ENCODE measurements around the gene IFIT3. TPM values are rescaled to one million over a fixed set of nuclear protein-coding genes. Genes with fewer than 3 reads are reported as not detected.

IFIT3 gene
- polyA plus RNA-seq, 2 of the 4 experiments (the other 2 are of a cell fraction): 1.5 to 2.1 TPM

DNA sequence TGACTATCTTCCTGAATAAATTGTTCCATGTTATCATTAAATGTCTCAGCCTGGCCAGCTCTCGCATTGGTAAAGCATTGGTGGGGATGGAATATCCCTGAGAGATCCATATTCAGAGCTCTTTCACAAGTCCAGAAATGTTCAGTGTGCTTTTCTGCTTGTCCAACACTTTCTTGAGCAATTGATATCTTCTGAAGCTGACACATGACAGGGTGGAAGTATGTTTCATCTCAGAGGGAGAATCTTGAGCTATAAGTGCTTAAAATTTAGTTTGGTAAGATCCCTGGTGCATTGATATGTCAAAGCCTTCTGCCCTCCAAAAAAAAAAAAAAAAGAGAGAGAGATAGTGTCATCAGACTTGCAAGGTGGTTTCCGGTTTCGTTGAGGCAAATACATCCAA lies 7.4 kb downstream of the IFIT3 start:
- DNase-seq (ENCODE audit: low read depth in 1 of 2, low spot score in 1 of 2) (no peak), ATAC-seq (no peak), FAIRE-seq (no peak)
- H3K4me2 ChIP-seq: no peak overlapping the region
- no peak overlapping the region for H3K27ac ChIP-seq
- 93% methylated on average over 3 of the region's 3 CpGs for WGBS (ENCODE audit: missing lambda C conversion rate)
- H3K9me3 ChIP-seq: no peaks in the 10 kb centered on the region
- H3K4me3 ChIP-seq: no peak overlapping the region
- ChIA-PET POLR2A (no interaction called here), CTCF (interaction anchor here (0.7 kb wide), 1 partner anchor 229 kb away, joined by 3 read pairs; no protein-coding TSS in a partner anchor)
- no peak for TF ChIP-seq MAZ (IDR thresholded peaks at IDR 0.05; ENCODE audit: borderline replicate concordance, low read depth, low read length)
- no peak for TF ChIP-seq KDM1A (IDR thresholded peaks at IDR 0.05; ENCODE audit: low read depth)
- TF ChIP-seq HOXB13 (CRISPR knock-in tag; IDR thresholded peaks at IDR 0.05; ENCODE audit: low read depth): no peak
- TF ChIP-seq, protein P1, sequence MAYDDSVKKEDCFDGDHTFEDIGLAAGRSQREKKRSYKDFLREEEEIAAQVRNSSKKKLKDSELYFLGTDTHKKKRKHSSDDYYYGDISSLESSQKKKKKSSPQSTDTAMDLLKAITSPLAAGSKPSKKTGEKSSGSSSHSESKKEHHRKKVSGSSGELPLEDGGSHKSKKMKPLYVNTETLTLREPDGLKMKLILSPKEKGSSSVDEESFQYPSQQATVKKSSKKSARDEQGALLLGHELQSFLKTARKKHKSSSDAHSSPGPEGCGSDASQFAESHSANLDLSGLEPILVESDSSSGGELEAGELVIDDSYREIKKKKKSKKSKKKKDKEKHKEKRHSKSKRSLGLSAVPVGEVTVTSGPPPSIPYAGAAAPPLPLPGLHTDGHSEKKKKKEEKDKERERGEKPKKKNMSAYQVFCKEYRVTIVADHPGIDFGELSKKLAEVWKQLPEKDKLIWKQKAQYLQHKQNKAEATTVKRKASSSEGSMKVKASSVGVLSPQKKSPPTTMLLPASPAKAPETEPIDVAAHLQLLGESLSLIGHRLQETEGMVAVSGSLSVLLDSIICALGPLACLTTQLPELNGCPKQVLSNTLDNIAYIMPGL (CRISPR knock-in tag; IDR thresholded peaks at IDR 0.05; ENCODE audit: borderline replicate concordance): no peak
- TF ChIP-seq RARB (CRISPR knock-in tag; IDR thresholded peaks at IDR 0.05): no peak
- TF ChIP-seq, protein P2, sequence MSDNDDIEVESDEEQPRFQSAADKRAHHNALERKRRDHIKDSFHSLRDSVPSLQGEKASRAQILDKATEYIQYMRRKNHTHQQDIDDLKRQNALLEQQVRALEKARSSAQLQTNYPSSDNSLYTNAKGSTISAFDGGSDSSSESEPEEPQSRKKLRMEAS (IDR thresholded peaks at IDR 0.05): no peak
- TF ChIP-seq, protein P3, sequence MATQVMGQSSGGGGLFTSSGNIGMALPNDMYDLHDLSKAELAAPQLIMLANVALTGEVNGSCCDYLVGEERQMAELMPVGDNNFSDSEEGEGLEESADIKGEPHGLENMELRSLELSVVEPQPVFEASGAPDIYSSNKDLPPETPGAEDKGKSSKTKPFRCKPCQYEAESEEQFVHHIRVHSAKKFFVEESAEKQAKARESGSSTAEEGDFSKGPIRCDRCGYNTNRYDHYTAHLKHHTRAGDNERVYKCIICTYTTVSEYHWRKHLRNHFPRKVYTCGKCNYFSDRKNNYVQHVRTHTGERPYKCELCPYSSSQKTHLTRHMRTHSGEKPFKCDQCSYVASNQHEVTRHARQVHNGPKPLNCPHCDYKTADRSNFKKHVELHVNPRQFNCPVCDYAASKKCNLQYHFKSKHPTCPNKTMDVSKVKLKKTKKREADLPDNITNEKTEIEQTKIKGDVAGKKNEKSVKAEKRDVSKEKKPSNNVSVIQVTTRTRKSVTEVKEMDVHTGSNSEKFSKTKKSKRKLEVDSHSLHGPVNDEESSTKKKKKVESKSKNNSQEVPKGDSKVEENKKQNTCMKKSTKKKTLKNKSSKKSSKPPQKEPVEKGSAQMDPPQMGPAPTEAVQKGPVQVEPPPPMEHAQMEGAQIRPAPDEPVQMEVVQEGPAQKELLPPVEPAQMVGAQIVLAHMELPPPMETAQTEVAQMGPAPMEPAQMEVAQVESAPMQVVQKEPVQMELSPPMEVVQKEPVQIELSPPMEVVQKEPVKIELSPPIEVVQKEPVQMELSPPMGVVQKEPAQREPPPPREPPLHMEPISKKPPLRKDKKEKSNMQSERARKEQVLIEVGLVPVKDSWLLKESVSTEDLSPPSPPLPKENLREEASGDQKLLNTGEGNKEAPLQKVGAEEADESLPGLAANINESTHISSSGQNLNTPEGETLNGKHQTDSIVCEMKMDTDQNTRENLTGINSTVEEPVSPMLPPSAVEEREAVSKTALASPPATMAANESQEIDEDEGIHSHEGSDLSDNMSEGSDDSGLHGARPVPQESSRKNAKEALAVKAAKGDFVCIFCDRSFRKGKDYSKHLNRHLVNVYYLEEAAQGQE (IDR thresholded peaks at IDR 0.05): no peak
- TF ChIP-seq MAFK (IDR thresholded peaks at IDR 0.05; ENCODE audit: partially characterized antibody): no peak
- no peak for TF ChIP-seq EHMT2 (IDR thresholded peaks at IDR 0.05; ENCODE audit: low read depth)
- TF ChIP-seq EHF (CRISPR knock-in tag; IDR thresholded peaks at IDR 0.05): no peak
- no peak for TF ChIP-seq HOXA7 (CRISPR knock-in tag; IDR thresholded peaks at IDR 0.05)
- no peak for TF ChIP-seq JUN (IDR thresholded peaks at IDR 0.05)
- TF ChIP-seq POLR2A (IDR thresholded peaks at IDR 0.05; ENCODE audit: low read length): no peak
- no peak for TF ChIP-seq RFX5 (IDR thresholded peaks at IDR 0.05)
- TF ChIP-seq, protein P4, sequence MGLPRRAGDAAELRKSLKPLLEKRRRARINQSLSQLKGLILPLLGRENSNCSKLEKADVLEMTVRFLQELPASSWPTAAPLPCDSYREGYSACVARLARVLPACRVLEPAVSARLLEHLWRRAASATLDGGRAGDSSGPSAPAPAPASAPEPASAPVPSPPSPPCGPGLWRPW (IDR thresholded peaks at IDR 0.05): no peak
- no peak for TF ChIP-seq CBX2 (IDR thresholded peaks at IDR 0.05; ENCODE audit: borderline replicate concordance, low read depth)
- TF ChIP-seq CEBPB (IDR thresholded peaks at IDR 0.05): no peak
- TF ChIP-seq SREBF2 (IDR thresholded peaks at IDR 0.05): no peak
- TF ChIP-seq HDAC2 (IDR thresholded peaks at IDR 0.05): no peak
- peaks cover 20% of the 10 kb centered on the region for H3K4me1 ChIP-seq

DNA sequence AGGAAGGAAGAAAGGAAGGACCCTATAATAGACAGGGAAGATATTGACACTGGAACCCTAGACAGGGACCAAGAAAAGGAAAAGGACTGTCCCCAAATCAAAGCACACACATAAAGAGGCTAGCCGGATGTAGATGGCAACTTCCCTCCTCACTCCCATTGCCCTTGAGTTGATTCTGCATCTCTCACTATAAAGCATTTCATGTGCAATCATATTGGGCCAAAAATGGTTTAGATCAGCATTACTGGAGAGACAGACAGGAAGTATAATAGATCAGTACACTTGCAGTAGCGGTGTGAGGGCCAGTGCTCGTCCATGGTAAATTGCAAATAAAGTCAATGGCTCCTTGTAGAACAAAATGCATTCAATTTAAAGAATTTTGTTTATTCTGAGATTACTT lies 8.4 kb downstream of the IFIT3 start:
- Histone ChIP-seq H3K27ac (no peak overlapping the region), H3K4me1 (peaks cover 20% of the 10 kb centered on the region), H3K4me2 (no peak overlapping the region), H3K9me3 (no peaks in the 10 kb centered on the region), H3K4me3 (no peak overlapping the region)
- ATAC-seq (no peak), FAIRE-seq (no peak), DNase-seq (ENCODE audit: low read depth in 1 of 2, low spot score in 1 of 2) (no peak)
- ChIA-PET POLR2A (no interaction called here), CTCF (no interaction called here)
- 94% methylated on average over 3 of the region's 3 CpGs for WGBS (ENCODE audit: missing lambda C conversion rate)
- TF ChIP-seq CHD2 (IDR thresholded peaks at IDR 0.05; ENCODE audit: low read length, partially characterized antibody) (no peak), FOSB (CRISPR knock-in tag; IDR thresholded peaks at IDR 0.05) (no peak), CBX8 (IDR thresholded peaks at IDR 0.05) (no peak), JUNB (IDR thresholded peaks at IDR 0.05) (no peak), CHD4 (IDR thresholded peaks at IDR 0.05; ENCODE audit: borderline replicate concordance) (no peak), RNF2 (IDR thresholded peaks at IDR 0.05; ENCODE audit: borderline replicate concordance, low read depth) (no peak), NPAS2 (CRISPR knock-in tag; IDR thresholded peaks at IDR 0.05; ENCODE audit: borderline replicate concordance) (no peak), HEYL (CRISPR knock-in tag; IDR thresholded peaks at IDR 0.05) (no peak), HOXA7 (CRISPR knock-in tag; IDR thresholded peaks at IDR 0.05) (no peak)
- TF ChIP-seq, protein P5, sequence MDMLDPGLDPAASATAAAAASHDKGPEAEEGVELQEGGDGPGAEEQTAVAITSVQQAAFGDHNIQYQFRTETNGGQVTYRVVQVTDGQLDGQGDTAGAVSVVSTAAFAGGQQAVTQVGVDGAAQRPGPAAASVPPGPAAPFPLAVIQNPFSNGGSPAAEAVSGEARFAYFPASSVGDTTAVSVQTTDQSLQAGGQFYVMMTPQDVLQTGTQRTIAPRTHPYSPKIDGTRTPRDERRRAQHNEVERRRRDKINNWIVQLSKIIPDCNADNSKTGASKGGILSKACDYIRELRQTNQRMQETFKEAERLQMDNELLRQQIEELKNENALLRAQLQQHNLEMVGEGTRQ (IDR thresholded peaks at IDR 0.05): no peak
- TF ChIP-seq, protein P6, sequence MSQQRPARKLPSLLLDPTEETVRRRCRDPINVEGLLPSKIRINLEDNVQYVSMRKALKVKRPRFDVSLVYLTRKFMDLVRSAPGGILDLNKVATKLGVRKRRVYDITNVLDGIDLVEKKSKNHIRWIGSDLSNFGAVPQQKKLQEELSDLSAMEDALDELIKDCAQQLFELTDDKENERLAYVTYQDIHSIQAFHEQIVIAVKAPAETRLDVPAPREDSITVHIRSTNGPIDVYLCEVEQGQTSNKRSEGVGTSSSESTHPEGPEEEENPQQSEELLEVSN (IDR thresholded peaks at IDR 0.05; ENCODE audit: borderline replicate concordance, low read depth): no peak
- TF ChIP-seq, protein P4 (IDR thresholded peaks at IDR 0.05): no peak

All from A549 (cell line).